Measurements from ENCODE around the gene RPL22. TPM values are rescaled to one million over a fixed set of nuclear protein-coding genes. Genes with fewer than 3 reads are reported as not detected.

RPL22 gene
- total and polyA plus RNA-seq, 2 of the 13 experiments (the other 11 are each of a cell fraction or from before 2014, with no cell fraction given), result 214 to 545 TPM

DNA sequence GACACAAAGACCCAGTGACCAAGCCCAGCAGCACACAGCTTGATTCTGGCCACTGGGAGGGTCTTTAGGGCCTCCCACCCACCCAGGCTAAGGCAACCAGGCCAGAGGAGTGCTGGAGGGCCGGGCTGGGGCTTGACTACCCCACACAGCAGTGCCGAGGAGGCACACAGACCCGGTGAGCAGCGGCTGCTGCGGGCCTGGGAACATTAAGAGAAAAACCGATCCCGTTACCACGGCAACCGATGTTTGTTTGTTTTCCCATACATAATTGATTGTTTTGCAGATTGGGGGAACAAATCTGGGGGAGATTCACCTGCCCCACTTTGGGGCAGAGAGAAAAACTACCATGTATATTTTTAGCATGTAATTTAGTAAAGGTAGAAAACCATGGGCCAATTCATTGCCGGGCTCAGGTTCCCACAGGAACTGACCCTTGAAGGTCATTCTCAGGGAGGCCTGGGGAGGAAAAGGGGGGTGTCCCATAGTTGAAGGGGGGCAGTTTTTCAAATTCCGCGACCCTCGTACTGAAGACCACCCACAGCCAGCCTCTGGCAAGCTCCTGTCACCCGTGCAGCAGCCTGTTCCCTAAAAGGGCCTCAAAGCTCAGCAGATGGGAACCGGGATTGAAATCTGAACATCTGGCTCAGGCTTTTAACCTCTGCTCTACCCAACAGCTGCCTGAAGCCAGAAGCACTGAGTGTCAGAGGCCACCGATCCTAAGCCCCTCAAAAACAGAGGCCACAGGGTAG is 54.6 kb downstream of the RPL22 start:
- no peaks in the 10 kb centered on the region for H3K4me1 ChIP-seq (ENCODE audit: insufficient read depth, low read length)
- BruUV-seq (replicated peaks), result no TSS peak
- ATAC-seq, result no peak
- WGBS (ENCODE audit: low lambda C conversion rate), result 38% methylated on average over 11 of the region's 16 CpGs
- H3K4me2 ChIP-seq (ENCODE audit: low read depth, low read length), result no peak overlapping the region
- H3K79me2 ChIP-seq (ENCODE audit: insufficient read depth, low read length), result no peaks in the 10 kb centered on the region
- H2AFZ ChIP-seq (ENCODE audit: low read length), result no peak overlapping the region
- in situ Hi-C loops (cut with HindIII; ENCODE audit: extremely low pct_ligation_motif_present, low pct_unique_long_range_greater_than_20kb), result no loop called here
- no peak overlapping the region for H3K4me3 ChIP-seq (replicated peaks in 1 of 3; ENCODE audit: insufficient read depth in 1 of 3, low read depth in 2 of 3, low read length in 3 of 3)
- ChIA-PET POLR2A (no interaction called here), CTCF (ENCODE audit: low intra/inter-chr PET ratio, low total read pairs) (no interaction called here)
- DNase-seq (ENCODE audit: low spot score), result no peak
- H4K20me1 ChIP-seq (ENCODE audit: insufficient read depth, low read length), result peaks cover 12% of the 10 kb centered on the region; the same call in 1 of the 2 replicates
- no peak for FAIRE-seq
- H3K27me3 ChIP-seq (ENCODE audit: control insufficient read depth in 1 of 2, insufficient read depth in 2 of 2, low read length in 2 of 2), result peaks cover 14 to 78% of the 10 kb centered on the region in 2 experiments
- H3K36me3 ChIP-seq (replicated peaks in 1 of 2; ENCODE audit: control insufficient read depth in 1 of 2, insufficient read depth in 2 of 2, low read length in 2 of 2), result no peaks in the 10 kb centered on the region
- no peak overlapping the region for H3K27ac ChIP-seq (ENCODE audit: extremely low read length, insufficient read depth, low read length)
- no peaks in the 10 kb centered on the region for H3K9me3 ChIP-seq (ENCODE audit: low read length)
- intact Hi-C loops (cut with micrococcal nuclease; ENCODE audit: unreplicated experiment), result no loop called here
- H3K9ac ChIP-seq (ENCODE audit: insufficient read depth, low read depth, low read length), result no peak overlapping the region
- TF ChIP-seq TAF15 (IDR thresholded peaks at IDR 0.05; ENCODE audit: low read depth, low read length, poor library complexity, severe bottlenecking) (no peak), ZNF782 (CRISPR knock-in tag; IDR thresholded peaks at IDR 0.05; ENCODE audit: borderline replicate concordance) (no peak), CAMTA2 (CRISPR knock-in tag; IDR thresholded peaks at IDR 0.05; ENCODE audit: borderline replicate concordance) (no peak), SRSF9 (IDR thresholded peaks at IDR 0.05; ENCODE audit: borderline replicate concordance, insufficient read depth, low read depth, low read length, poor library complexity, severe bottlenecking) (no peak), ZNF34 (CRISPR knock-in tag; IDR thresholded peaks at IDR 0.05; ENCODE audit: borderline replicate concordance) (no peak)
- TF ChIP-seq, protein P1, sequence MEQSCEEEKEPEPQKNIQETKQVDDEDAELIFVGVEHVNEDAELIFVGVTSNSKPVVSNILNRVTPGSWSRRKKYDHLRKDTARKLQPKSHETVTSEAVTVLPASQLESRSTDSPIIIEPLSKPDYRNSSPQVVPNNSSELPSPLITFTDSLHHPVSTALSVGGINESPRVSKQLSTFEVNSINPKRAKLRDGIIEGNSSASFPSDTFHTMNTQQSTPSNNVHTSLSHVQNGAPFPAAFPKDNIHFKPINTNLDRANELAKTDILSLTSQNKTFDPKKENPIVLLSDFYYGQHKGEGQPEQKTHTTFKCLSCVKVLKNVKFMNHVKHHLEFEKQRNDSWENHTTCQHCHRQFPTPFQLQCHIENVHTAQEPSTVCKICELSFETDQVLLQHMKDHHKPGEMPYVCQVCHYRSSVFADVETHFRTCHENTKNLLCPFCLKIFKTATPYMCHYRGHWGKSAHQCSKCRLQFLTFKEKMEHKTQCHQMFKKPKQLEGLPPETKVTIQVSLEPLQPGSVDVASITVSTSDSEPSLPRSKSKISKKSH (CRISPR knock-in tag; IDR thresholded peaks at IDR 0.05; ENCODE audit: borderline replicate concordance), result no peak
